ENCODE measurements around the gene PGAM2. TPM values are rescaled to one million over a fixed set of nuclear protein-coding genes. Genes with fewer than 3 reads are reported as not detected.

PGAM2 gene
- total RNA-seq, 1 donor from 2014 or later = not detected

- no peak overlapping the region for H3K27ac ChIP-seq
- no peak overlapping the region for H3K4me3 ChIP-seq
- peaks cover 0 to 1% of the 10 kb centered on the region in 2 donors for H3K4me1 ChIP-seq
- no peak for TF ChIP-seq CTCF (IDR thresholded peaks at IDR 0.05)
- no peaks in the 10 kb centered on the region for H3K9me3 ChIP-seq
- peaks cover 62 to 78% of the 10 kb centered on the region in 2 donors for H3K36me3 ChIP-seq
- DNase-seq (ENCODE audit: low spot score in 2 of 2) = peak in 1 of 2 donors; percentile 67
- intact Hi-C loops (cut with DNase I) = no loop called here
- no peaks in the 10 kb centered on the region for H3K27me3 ChIP-seq
Measured at GRCh38 chr7:44059219-44060090, 5.9 kb downstream of the PGAM2 start.

- H3K27ac ChIP-seq = no peak overlapping the region
- DNase-seq (ENCODE audit: low spot score in 2 of 2) = peak in 1 of 2 donors; percentile 31
- intact Hi-C loops (cut with DNase I) = no loop called here
- no peak overlapping the region for H3K4me3 ChIP-seq
- no peak for TF ChIP-seq CTCF (IDR thresholded peaks at IDR 0.05)
- H3K36me3 ChIP-seq = peaks cover 69 to 83% of the 10 kb centered on the region in 2 donors
- no peaks in the 10 kb centered on the region for H3K27me3 ChIP-seq
- no peaks in the 10 kb centered on the region for H3K4me1 ChIP-seq
- no peaks in the 10 kb centered on the region for H3K9me3 ChIP-seq
Measured at GRCh38 chr7:44058759-44059218, 6.6 kb downstream of the PGAM2 start.

GRCh38 chr7:44057849-44058758 is 7.3 kb downstream of the PGAM2 start:
- Histone ChIP-seq H3K4me3 (no peak overlapping the region), H3K27ac (no peak overlapping the region), H3K9me3 (no peaks in the 10 kb centered on the region), H3K27me3 (no peaks in the 10 kb centered on the region), H3K36me3 (peaks cover 70 to 90% of the 10 kb centered on the region in 2 donors), H3K4me1 (no peaks in the 10 kb centered on the region)
- intact Hi-C loops (cut with DNase I) = no loop called here
- peak in 1 of 2 donors; percentile 58 for DNase-seq (ENCODE audit: low spot score in 2 of 2)
- no peak for TF ChIP-seq CTCF (IDR thresholded peaks at IDR 0.05)

GRCh38 chr7:44057181-44057848 is 8.1 kb downstream of the PGAM2 start:
- Histone ChIP-seq H3K27ac (no peak overlapping the region), H3K27me3 (no peaks in the 10 kb centered on the region), H3K36me3 (peaks cover 74 to 98% of the 10 kb centered on the region in 2 donors), H3K4me1 (no peaks in the 10 kb centered on the region), H3K9me3 (no peaks in the 10 kb centered on the region), H3K4me3 (no peak overlapping the region)
- no peak for TF ChIP-seq CTCF (IDR thresholded peaks at IDR 0.05)
- peak in 1 of 2 donors; percentile 56 for DNase-seq (ENCODE audit: low spot score in 2 of 2)
- intact Hi-C loops (cut with DNase I) = no loop called here

GRCh38 chr7:44056681-44057080 is 8.7 kb downstream of the PGAM2 start:
- intact Hi-C loops (cut with DNase I) = no loop called here
- Histone ChIP-seq H3K9me3 (no peaks in the 10 kb centered on the region), H3K4me1 (no peaks in the 10 kb centered on the region), H3K27ac (no peak overlapping the region), H3K27me3 (no peaks in the 10 kb centered on the region), H3K4me3 (no peak overlapping the region), H3K36me3 (peaks cover 78 to 98% of the 10 kb centered on the region in 2 donors)
- no peak for TF ChIP-seq CTCF (IDR thresholded peaks at IDR 0.05)
- DNase-seq (ENCODE audit: low spot score in 2 of 2) = peak in 1 of 2 donors; percentile 59

Measured in ascending aorta (tissue), 2 donors.